IPS DF 4.7 (cell line): ENCODE measurements around the gene CACNA1D.

Experiments used
- DNase-seq: peaks from one replicate; pipeline ENCODE4 v3.0.0-alpha.2; 2013; ENCODE audit warnings: low spot score; ENCODE audit errors: extremely low read depth

Gene CACNA1D

GRCh38 chr3:53803816-53804695, 309.6 kb downstream of the CACNA1D start:
- DNase-seq = no peak

GRCh38 chr3:53804697-53805462, 310.5 kb downstream of the CACNA1D start:
- no peak for DNase-seq

GRCh38 chr3:53805463-53806159, 311.2 kb downstream of the CACNA1D start:
- no peak for DNase-seq

DNA sequence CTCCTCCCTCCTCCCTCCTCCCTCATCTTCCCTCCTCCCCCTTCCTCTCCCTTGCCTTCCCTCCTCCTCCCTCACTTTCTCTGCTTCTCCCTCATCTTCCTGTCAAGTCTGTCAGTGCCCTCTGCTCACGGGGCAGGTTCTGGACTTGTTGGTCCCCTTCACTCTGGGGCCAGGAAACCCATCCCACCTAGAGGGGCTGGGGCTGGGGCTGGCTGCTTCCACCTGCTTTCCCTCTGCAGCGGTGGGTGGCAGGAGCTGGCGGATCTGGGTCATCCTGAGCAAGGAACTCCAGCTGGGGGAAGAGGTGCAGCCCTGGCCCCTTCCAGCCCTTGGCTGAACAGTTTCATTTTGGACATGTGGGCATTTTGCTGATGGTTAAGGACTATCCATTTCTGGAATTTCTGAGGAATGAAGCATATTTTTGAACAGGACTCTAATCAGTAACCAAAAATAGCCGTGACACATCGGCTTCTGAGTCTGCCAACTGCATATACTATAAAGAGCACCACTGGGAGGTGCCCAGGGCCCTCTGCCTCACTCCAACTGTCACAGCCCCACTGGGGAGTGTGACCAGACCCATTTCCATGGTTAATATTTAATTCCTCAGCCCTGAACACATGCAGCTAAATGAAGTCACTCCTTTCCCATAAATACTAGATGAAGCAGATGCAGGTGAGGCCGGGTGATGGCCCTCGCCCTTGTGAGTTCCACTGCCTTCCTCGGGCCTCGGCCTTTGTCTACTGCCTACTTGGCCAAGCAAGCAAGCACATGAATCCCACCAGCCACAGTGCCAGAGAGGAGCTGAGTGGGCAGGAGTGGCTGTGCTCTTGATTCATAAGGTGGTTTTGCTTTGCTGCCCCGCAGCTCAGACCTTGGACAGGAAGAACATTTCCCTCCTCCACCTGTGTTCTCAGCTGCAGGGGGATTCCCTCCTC, 312.0 kb downstream of the CACNA1D start:
- no peak for DNase-seq

GRCh38 chr3:53807117-53807810, 312.9 kb downstream of the CACNA1D start:
- no peak for DNase-seq

GRCh38 chr3:53808496-53808895, 314.1 kb downstream of the CACNA1D start:
- DNase-seq = no peak

- no peak for DNase-seq
Observed at GRCh38 chr3:53809267-53809666, 314.9 kb downstream of the CACNA1D start.

DNA sequence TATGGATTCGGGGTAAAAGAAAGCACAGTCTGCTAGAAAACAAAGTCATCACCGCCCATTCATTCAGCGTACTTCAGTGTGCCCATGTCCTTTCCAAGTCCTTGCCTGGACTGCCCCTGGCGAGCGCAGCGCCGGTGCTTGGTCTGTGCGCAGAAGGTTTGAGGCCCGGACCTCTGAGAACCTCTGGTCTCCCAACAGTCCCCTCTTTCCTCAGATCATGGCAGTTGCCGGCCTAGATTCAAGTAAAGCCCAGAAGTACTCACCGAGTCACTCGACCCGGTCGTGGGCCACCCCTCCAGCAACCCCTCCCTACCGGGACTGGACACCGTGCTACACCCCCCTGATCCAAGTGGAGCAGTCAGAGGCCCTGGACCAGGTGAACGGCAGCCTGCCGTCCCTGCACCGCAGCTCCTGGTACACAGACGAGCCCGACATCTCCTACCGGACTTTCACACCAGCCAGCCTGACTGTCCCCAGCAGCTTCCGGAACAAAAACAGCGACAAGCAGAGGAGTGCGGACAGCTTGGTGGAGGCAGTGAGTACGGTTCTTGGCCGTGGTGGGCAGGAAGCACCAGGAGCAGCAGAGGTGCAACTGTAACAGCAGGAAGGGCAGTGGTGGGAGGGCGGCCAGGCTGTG, 315.5 kb downstream of the CACNA1D start:
- DNase-seq = no peak

- no peak for DNase-seq
Observed at GRCh38 chr3:53811143-53811927, 316.9 kb downstream of the CACNA1D start.

- DNase-seq = no peak
Observed at GRCh38 chr3:53812434-53812833, 318.0 kb downstream of the CACNA1D start.

GRCh38 chr3:53813229-53813628, 318.8 kb downstream of the CACNA1D start:
- DNase-seq = no peak

- DNase-seq = no peak
Observed at GRCh38 chr3:53813876-53814275, 319.5 kb downstream of the CACNA1D start.

- no peak for DNase-seq
Observed at GRCh38 chr3:53815067-53815466, 320.7 kb downstream of the CACNA1D start.

GRCh38 chr3:53815651-53816050, 321.2 kb downstream of the CACNA1D start:
- DNase-seq = no peak

- DNase-seq = no peak
Observed at GRCh38 chr3:53816425-53816824, 322.0 kb downstream of the CACNA1D start.

- no peak for DNase-seq
Observed at GRCh38 chr3:53817211-53817610, 322.8 kb downstream of the CACNA1D start.

DNA sequence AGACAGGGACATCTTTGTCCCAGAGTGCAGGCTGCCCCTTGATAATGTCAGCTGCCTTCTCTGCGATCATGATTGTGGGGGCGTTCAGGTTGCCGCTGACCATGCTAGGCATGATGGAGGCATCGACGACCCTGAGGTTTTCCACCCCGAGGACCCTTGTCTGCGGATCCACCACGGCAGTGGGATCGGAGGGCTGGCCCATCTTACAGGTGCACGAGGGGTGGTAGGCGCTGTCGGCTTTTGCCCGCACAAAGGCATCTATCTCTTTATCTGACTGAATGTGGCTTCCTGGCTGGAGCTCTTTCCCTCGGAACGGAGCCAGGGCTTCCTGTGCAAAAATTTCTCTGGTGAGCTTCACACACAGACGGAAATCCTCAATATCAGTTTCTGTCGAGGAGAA, 323.4 kb downstream of the CACNA1D start:
- DNase-seq = no peak

DNA sequence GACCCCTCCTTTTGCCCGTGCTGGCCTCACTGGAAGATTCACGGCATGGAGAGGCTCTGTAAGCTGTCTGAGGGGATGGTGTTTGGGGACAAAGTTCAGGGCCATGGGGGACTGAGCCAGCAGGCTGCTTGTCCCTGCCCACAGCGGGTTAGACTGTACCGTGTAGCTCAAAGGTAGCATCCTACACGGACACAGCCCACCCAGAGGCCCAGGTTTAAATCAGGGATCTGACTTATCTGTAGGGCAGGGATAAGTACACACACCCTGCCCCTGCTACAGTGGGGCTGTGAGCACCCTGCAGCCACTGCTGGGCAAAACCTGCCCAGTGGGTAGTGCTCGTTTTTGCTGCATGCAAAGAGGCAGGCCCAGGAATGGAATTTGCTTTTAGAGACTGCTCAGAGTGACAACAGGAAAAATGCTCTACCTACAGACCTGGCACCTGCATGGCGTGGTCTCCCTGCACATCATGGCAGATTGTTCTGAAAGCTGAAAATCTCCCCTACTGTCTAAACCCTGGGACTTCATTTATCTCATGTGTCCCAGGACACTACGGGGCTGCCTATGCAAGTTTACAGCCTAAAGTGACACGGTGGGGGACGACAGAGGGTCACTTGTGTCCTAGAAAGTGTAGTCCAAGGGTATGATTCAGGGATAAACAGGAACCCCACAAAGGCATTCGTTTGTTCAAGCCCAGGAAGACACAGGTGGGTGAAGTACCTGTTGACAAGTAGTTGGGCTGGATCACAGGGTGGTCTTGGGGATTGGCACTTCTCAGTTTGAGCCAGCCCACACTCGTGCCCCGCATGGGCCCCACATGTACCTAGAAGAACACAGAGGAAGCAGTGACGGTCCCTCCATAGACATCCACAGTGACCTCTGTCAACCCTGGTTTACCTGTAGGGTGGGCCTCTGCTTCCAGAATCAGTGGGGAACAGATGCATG, 324.1 kb downstream of the CACNA1D start:
- DNase-seq = no peak
